Upper lobe of right lung (tissue), 1 donor: ENCODE data around the gene DIP2C. TPM values are rescaled to one million over a fixed set of nuclear protein-coding genes. Genes with fewer than 3 reads are reported as not detected.
A peak's percentile ranks its signal among the peaks of the same experiment; 100 is the strongest.

Experiments
- ATAC-seq: fragments of 200-7000 bp; cut with Tn5 transposase; one replicate; pipeline ENCODE4 v1.9.1; 2020; ENCODE audit warnings: mild to moderate bottlenecking, moderate library complexity
- DNase-seq: peaks from one replicate; pipeline ENCODE4 v3.0.0-alpha.2; 2020
- H3K27ac ChIP-seq: fragments of 200-600 bp; one replicate; pipeline ENCODE4 v1.8.0; 2022
- H3K27me3 ChIP-seq: fragments of 200-600 bp; one replicate; pipeline ENCODE4 v1.8.0; 2022; ENCODE audit warnings: mild to moderate bottlenecking
- H3K36me3 ChIP-seq: fragments of 200-600 bp; one replicate; pipeline ENCODE4 v1.8.0; 2022
- H3K4me1 ChIP-seq: fragments of 200-600 bp; one replicate; pipeline ENCODE4 v1.8.0; 2022
- H3K4me3 ChIP-seq: fragments of 200-600 bp; one replicate; pipeline ENCODE4 v1.8.0; 2022; ENCODE audit warnings: mild to moderate bottlenecking
- H3K9me3 ChIP-seq: fragments of 200-600 bp; one replicate; pipeline ENCODE4 v1.8.0; 2022
- CTCF ChIP-seq: fragments of 200-600 bp; IDR thresholded peaks from one replicate; pipeline ENCODE4 v1.8.0; 2022; ENCODE audit warnings: antibody characterized with exemption
- intact Hi-C: fragments of 100-400 bp; cut with DNase I; formaldehyde crosslinking; loops from one replicate; pipeline ENCODE4 v1.11.0; 2022
- total RNA-seq: library from RNA; stranded (reverse); fragmentation: NEBNext Ultra II Directional; extraction: Animal tissue kit (Norgen Biotek cat#: 25700); gene quantifications from one replicate; pipeline ENCODE4 v1.2.1, GENCODE V29; 2021
- donor health status: DM: no; HTN: yes; CAD: no; lungs with severe emphysema.

The DIP2C gene
- total RNA-seq, 1 donor from 2014 or later, result 17.3 TPM

GRCh38 chr10:576130-576465, 113.4 kb downstream of the DIP2C start:
- H3K4me3 ChIP-seq, result no peak overlapping the region
- peak; percentile 13 for ATAC-seq
- H3K27me3 ChIP-seq, result no peaks in the 10 kb centered on the region
- no peak for DNase-seq
- no peaks in the 10 kb centered on the region for H3K9me3 ChIP-seq
- no peak overlapping the region for H3K27ac ChIP-seq
- intact Hi-C loops, result no loop called here
- no peak for TF ChIP-seq CTCF
- H3K36me3 ChIP-seq, result no peaks in the 10 kb centered on the region
- no peaks in the 10 kb centered on the region for H3K4me1 ChIP-seq

- no peaks in the 10 kb centered on the region for H3K9me3 ChIP-seq
- no peaks in the 10 kb centered on the region for H3K27me3 ChIP-seq
- TF ChIP-seq CTCF, result no peak
- H3K27ac ChIP-seq, result no peak overlapping the region
- no peak for DNase-seq
- no peaks in the 10 kb centered on the region for H3K36me3 ChIP-seq
- H3K4me1 ChIP-seq, result no peaks in the 10 kb centered on the region
- ATAC-seq, result peak; percentile 46
- intact Hi-C loops, result no loop called here
- no peak overlapping the region for H3K4me3 ChIP-seq
Observed at GRCh38 chr10:575402-576129, 113.9 kb downstream of the DIP2C start.

GRCh38 chr10:572696-573095, 116.8 kb downstream of the DIP2C start:
- Histone ChIP-seq H3K27me3 (no peaks in the 10 kb centered on the region), H3K36me3 (no peaks in the 10 kb centered on the region)
- no peak for ATAC-seq

GRCh38 chr10:571688-572451, 117.6 kb downstream of the DIP2C start:
- Histone ChIP-seq H3K27me3 (no peaks in the 10 kb centered on the region), H3K9me3 (no peaks in the 10 kb centered on the region), H3K27ac (no peak overlapping the region), H3K4me1 (no peaks in the 10 kb centered on the region), H3K36me3 (no peaks in the 10 kb centered on the region), H3K4me3 (no peak overlapping the region)
- ATAC-seq, result no peak
- TF ChIP-seq CTCF, result no peak
- intact Hi-C loops, result no loop called here
- no peak for DNase-seq

More at GRCh38 chr10:572696-573095, 116.8 kb downstream of the DIP2C start:
- intact Hi-C loops, result no loop called here
- DNase-seq, result no peak
- TF ChIP-seq CTCF, result no peak
- H3K9me3 ChIP-seq, result no peaks in the 10 kb centered on the region
- H3K4me3 ChIP-seq, result no peak overlapping the region
- no peak overlapping the region for H3K27ac ChIP-seq
- no peaks in the 10 kb centered on the region for H3K4me1 ChIP-seq

GRCh38 chr10:571166-571565, 118.3 kb downstream of the DIP2C start:
- no peak for DNase-seq
- TF ChIP-seq CTCF, result no peak
- H3K9me3 ChIP-seq, result no peaks in the 10 kb centered on the region
- H3K36me3 ChIP-seq, result no peaks in the 10 kb centered on the region
- H3K27ac ChIP-seq, result no peak overlapping the region
- H3K4me3 ChIP-seq, result no peak overlapping the region
- intact Hi-C loops, result no loop called here
- H3K27me3 ChIP-seq, result no peaks in the 10 kb centered on the region
- H3K4me1 ChIP-seq, result no peaks in the 10 kb centered on the region
- ATAC-seq, result no peak
